HepG2 (cell line): ENCODE results near the gene HSPA14. TPM values are rescaled to one million over a fixed set of nuclear protein-coding genes. Genes with fewer than 3 reads are reported as not detected.
A peak's percentile ranks its signal among the peaks of the same experiment; 100 is the strongest.

ENCODE experiments used
- AHR ChIP-seq: IDR thresholded peaks from 2 replicates; pipeline ENCODE4 v1.6.1; 2018; ENCODE audit warnings: missing genetic modification reagents, missing compliant biosample characterization
- ATF7-NPFF ChIP-seq: sonication (generic); formaldehyde crosslinking; IDR thresholded peaks from 2 replicates; pipeline ENCODE4 v1.8.1; 2023; ENCODE audit warnings: mild to moderate bottlenecking, low read depth, missing genetic modification reagents, moderate library complexity
- CC2D1A ChIP-seq: sonication (generic); formaldehyde crosslinking; IDR thresholded peaks from 2 replicates; pipeline ENCODE4 v1.8.1; 2023; ENCODE audit warnings: mild to moderate bottlenecking, missing genetic modification reagents
- CSRNP2 ChIP-seq: sonication (generic); formaldehyde crosslinking; conservative IDR thresholded peaks from 2 replicates; pipeline ENCODE4 v1.8.0; 2022; ENCODE audit warnings: low read depth, missing genetic modification reagents
- DMAP1 ChIP-seq: IDR thresholded peaks from 2 replicates; pipeline ENCODE4 v1.6.1; 2016
- DRAP1 ChIP-seq: IDR thresholded peaks from 2 replicates; pipeline ENCODE4 v1.6.1; 2016; ENCODE audit warnings: missing genetic modification reagents, missing compliant biosample characterization
- FOSL2 ChIP-seq: sonication (generic); formaldehyde crosslinking; IDR thresholded peaks from 2 replicates; pipeline ENCODE4 v1.4.0; 2020; ENCODE audit warnings: missing genetic modification reagents
- GABPB1 ChIP-seq: IDR thresholded peaks from 2 replicates; pipeline ENCODE4 v1.6.1; 2016; ENCODE audit warnings: mild to moderate bottlenecking, missing genetic modification reagents, moderate library complexity, missing compliant biosample characterization
- GATA4 ChIP-seq: sonication (generic); IDR thresholded peaks from 2 replicates; pipeline ENCODE4 v1.6.1; 2016; ENCODE audit warnings: antibody characterized with exemption, low read depth, borderline replicate concordance
- HHEX ChIP-seq: IDR thresholded peaks from 2 replicates; pipeline ENCODE4 v1.6.1; 2016; ENCODE audit warnings: control low read depth
- HIVEP1 ChIP-seq: sonication (generic); formaldehyde crosslinking; IDR thresholded peaks from 2 replicates; pipeline ENCODE4 v1.4.0; 2020; ENCODE audit warnings: mild to moderate bottlenecking, missing genetic modification reagents
- IRF1 ChIP-seq: sonication (generic); formaldehyde crosslinking; IDR thresholded peaks from 2 replicates; pipeline ENCODE4 v1.4.0; 2020; ENCODE audit warnings: low read depth, mild to moderate bottlenecking, missing genetic modification reagents
- NFYC ChIP-seq: IDR thresholded peaks from 2 replicates; pipeline ENCODE4 v1.6.1; 2016; ENCODE audit warnings: missing genetic modification reagents, missing compliant biosample characterization
- PHF20 ChIP-seq: sonication (generic); formaldehyde crosslinking; IDR thresholded peaks from 2 replicates; pipeline ENCODE4 v1.5.0; 2020; ENCODE audit warnings: mild to moderate bottlenecking, missing genetic modification reagents
- PITX1 ChIP-seq: sonication (generic); formaldehyde crosslinking; IDR thresholded peaks from 2 replicates; pipeline ENCODE4 v1.5.1; 2020; ENCODE audit warnings: mild to moderate bottlenecking, missing genetic modification reagents
- REST ChIP-seq, 2 experiments: IDR thresholded peaks; 2 replicates each; pipeline ENCODE4 v1.6.1; 2011 to 2012; ENCODE audit warnings: low read length in 2 of 2, borderline replicate concordance in 1 of 2, low read depth in 1 of 2, mild to moderate bottlenecking in 1 of 2, moderate library complexity in 1 of 2
- SAFB2 ChIP-seq: sonication (generic); formaldehyde crosslinking; IDR thresholded peaks from 2 replicates; pipeline ENCODE4 v1.5.1; 2020; ENCODE audit warnings: missing genetic modification reagents, low read depth, mild to moderate bottlenecking, borderline replicate concordance
- SKI ChIP-seq: fragments of 450-650 bp; IDR thresholded peaks from one replicate; pipeline ENCODE4 v1.6.1; 2018; ENCODE audit warnings: mild to moderate bottlenecking; ENCODE audit not compliant: partially characterized antibody
- TAF1 ChIP-seq: sonication (generic); formaldehyde crosslinking; IDR thresholded peaks from 2 replicates; pipeline ENCODE4 v1.4.0; 2020; ENCODE audit warnings: missing genetic modification reagents
- THAP11 ChIP-seq: IDR thresholded peaks from 2 replicates; pipeline ENCODE4 v1.6.1; 2016; ENCODE audit warnings: missing biosample characterization, missing genetic modification reagents
- ZNF12 ChIP-seq: sonication (generic); formaldehyde crosslinking; IDR thresholded peaks from 2 replicates; pipeline ENCODE4 v1.5.0; 2020; ENCODE audit warnings: missing genetic modification reagents
- ZNF180 ChIP-seq: sonication (generic); formaldehyde crosslinking; IDR thresholded peaks from 2 replicates; pipeline ENCODE4 v1.4.0; 2020; ENCODE audit warnings: low read depth, missing genetic modification reagents, borderline replicate concordance
- ZNF740 ChIP-seq: sonication (generic); formaldehyde crosslinking; IDR thresholded peaks from 2 replicates; pipeline ENCODE4 v1.4.0; 2020; ENCODE audit warnings: missing genetic modification reagents
- ZNF839 ChIP-seq: sonication (generic); formaldehyde crosslinking; IDR thresholded peaks from 2 replicates; pipeline ENCODE4 v1.4.0; 2020; ENCODE audit warnings: missing genetic modification reagents, mild to moderate bottlenecking, borderline replicate concordance
- polyA plus RNA-seq, 8 experiments: library from polyadenylated mRNA; depleted of rRNA in 3 of 8; stranded (reverse) in 7 of 8; unstranded in 1 of 8; fragments of >200 nt; fragmentation: Illumina TruSeq in 4 of 8; extraction: Trizol in 4 of 8; gene quantifications; 2 replicates each; pipeline versions ENCODE4 v1.2.1 to v1.2.3, GENCODE V29; 2011 to 2016; ENCODE audit warnings: low read depth in 4 of 8, missing spikeins in 1 of 8, mixed read lengths in 1 of 8; ENCODE audit not compliant: insufficient read depth in 1 of 8
- total RNA-seq, 5 experiments: library from RNA; depleted of rRNA; stranded (reverse); fragments of >200 nt; fragmentation: Illumina TruSeq; extraction: Trizol; gene quantifications; 2 replicates each; pipeline ENCODE4 v1.2.3, GENCODE V29; 2016; ENCODE audit warnings: low read depth in 1 of 5

The HSPA14 gene
- total and polyA plus RNA-seq, 2 of the 13 experiments (the other 11 are each of a cell fraction or from before 2014, with no cell fraction given) = 10.7 to 29.8 TPM

GRCh38 chr10:14878266-14879123 lies 40.4 kb downstream of the HSPA14 start, which contains the start of gene SUV39H2 (continued):
- TF ChIP-seq GABPB1 (peak; percentile 79), IRF1 (CRISPR knock-in tag) (no peak), DMAP1 (peak; percentile 93; the same call in 1 of the 2 replicates), ZNF180 (CRISPR knock-in tag) (no peak), AHR (no peak), HIVEP1 (CRISPR knock-in tag) (peak; percentile 85), PHF20 (CRISPR knock-in tag) (peak; percentile 53; the same call in 1 of the 2 replicates), NFYC (CRISPR knock-in tag) (peak; percentile 58), FOSL2 (CRISPR knock-in tag) (no peak), SAFB2 (CRISPR knock-in tag) (0 out of 2 replicates have a peak, but pooled peaks have one; percentile 15), ZNF740 (CRISPR knock-in tag) (no peak; the same call in 1 of the 2 replicates), DRAP1 (CRISPR knock-in tag) (no peak; the same call in none of the 2 replicates), THAP11 (CRISPR knock-in tag) (peak; percentile 51; the same call in 1 of the 2 replicates), ATF7-NPFF (CRISPR knock-in tag) (peak; percentile 88), ZNF839 (no peak), TAF1 (CRISPR knock-in tag) (peak; percentile 84), GATA4 (no peak), REST (IDR thresholded peaks at IDR 0.05; ENCODE audit: borderline replicate concordance in 1 of 2, low read depth in 1 of 2, low read length in 2 of 2) (no peak), PITX1 (no peak; the same call in 1 of the 2 replicates), CSRNP2 (CRISPR knock-in tag) (no peak), SKI (no peak), ZNF12 (CRISPR knock-in tag) (peak; percentile 26; the same call in 1 of the 2 replicates), CC2D1A (CRISPR knock-in tag) (peak; percentile 73; the same call in 1 of the 2 replicates), HHEX (CRISPR knock-in tag) (no peak)
